Measurements from ENCODE around the gene CSF2RB.

CSF2RB gene

DNA sequence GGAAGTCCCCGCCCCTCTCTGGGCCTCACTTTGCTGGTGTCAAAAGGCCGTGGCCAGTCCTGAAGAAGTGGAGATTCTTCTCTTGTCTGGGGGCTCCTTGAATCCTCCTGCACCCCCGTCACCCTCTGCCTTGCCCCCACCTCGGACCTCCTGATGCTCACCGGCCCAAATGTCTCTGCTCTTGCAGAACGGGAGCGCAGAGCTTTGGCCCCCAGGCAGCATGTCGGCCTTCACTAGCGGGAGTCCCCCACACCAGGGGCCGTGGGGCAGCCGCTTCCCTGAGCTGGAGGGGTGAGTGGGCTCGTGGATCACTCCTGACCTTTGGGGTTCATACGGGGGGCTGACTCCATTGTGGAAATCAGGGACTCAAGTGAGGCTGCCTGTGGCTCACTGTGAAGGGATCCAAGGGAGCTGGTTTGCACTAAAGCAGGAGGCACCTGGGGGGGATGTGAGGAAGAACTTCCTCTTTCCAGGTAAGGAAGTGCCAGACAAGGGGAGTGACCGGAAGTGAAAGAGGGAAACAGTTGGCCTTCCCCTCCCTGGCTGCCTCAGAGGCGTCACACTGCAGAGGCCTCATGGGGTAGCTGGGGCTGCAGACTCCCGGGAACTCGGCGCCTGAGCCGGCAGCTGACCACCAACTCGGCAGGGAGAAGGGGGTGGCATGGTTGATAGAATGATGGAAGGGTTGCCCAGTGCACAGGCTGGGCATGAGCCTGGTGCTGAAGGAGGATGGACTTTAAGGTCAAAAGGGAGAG is 23.1 kb downstream of the CSF2RB start:
- TF ChIP-seq CTCF (IDR thresholded peaks at IDR 0.05; ENCODE audit: low read depth, low read length), result no peak
- no peak for DNase-seq (ENCODE audit: extremely low read depth, low read depth)

DNA sequence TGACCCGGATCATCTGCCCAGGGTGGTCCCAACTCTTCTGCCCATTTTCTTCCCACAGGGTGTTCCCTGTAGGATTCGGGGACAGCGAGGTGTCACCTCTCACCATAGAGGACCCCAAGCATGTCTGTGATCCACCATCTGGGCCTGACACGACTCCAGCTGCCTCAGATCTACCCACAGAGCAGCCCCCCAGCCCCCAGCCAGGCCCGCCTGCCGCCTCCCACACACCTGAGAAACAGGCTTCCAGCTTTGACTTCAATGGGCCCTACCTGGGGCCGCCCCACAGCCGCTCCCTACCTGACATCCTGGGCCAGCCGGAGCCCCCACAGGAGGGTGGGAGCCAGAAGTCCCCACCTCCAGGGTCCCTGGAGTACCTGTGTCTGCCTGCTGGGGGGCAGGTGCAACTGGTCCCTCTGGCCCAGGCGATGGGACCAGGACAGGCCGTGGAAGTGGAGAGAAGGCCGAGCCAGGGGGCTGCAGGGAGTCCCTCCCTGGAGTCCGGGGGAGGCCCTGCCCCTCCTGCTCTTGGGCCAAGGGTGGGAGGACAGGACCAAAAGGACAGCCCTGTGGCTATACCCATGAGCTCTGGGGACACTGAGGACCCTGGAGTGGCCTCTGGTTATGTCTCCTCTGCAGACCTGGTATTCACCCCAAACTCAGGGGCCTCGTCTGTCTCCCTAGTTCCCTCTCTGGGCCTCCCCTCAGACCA is 24.0 kb downstream of the CSF2RB start:
- no peak for TF ChIP-seq CTCF (IDR thresholded peaks at IDR 0.05; ENCODE audit: low read depth, low read length)

DNA sequence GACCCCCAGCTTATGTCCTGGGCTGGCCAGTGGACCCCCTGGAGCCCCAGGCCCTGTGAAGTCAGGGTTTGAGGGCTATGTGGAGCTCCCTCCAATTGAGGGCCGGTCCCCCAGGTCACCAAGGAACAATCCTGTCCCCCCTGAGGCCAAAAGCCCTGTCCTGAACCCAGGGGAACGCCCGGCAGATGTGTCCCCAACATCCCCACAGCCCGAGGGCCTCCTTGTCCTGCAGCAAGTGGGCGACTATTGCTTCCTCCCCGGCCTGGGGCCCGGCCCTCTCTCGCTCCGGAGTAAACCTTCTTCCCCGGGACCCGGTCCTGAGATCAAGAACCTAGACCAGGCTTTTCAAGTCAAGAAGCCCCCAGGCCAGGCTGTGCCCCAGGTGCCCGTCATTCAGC is 24.6 kb downstream of the CSF2RB start:
- DNase-seq (ENCODE audit: extremely low read depth, low read depth), result no peak
- no peak for TF ChIP-seq CTCF (IDR thresholded peaks at IDR 0.05; ENCODE audit: low read depth, low read length)

More for the DNA sequence above, 24.0 kb downstream of the CSF2RB start:
- no peak for DNase-seq (ENCODE audit: extremely low read depth, low read depth)

DNA sequence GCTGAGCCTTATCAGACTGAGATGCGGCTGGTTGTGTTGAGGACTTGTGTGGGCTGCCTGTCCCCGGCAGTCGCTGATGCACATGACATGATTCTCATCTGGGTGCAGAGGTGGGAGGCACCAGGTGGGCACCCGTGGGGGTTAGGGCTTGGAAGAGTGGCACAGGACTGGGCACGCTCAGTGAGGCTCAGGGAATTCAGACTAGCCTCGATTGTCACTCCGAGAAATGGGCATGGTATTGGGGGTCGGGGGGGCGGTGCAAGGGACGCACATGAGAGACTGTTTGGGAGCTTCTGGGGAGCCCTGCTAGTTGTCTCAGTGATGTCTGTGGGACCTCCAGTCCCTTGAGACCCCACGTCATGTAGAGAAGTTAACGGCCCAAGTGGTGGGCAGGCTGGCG is 25.5 kb downstream of the CSF2RB start:
- no peak for TF ChIP-seq CTCF (IDR thresholded peaks at IDR 0.05; ENCODE audit: low read depth, low read length)
- DNase-seq (ENCODE audit: extremely low read depth, low read depth), result no peak

DNA sequence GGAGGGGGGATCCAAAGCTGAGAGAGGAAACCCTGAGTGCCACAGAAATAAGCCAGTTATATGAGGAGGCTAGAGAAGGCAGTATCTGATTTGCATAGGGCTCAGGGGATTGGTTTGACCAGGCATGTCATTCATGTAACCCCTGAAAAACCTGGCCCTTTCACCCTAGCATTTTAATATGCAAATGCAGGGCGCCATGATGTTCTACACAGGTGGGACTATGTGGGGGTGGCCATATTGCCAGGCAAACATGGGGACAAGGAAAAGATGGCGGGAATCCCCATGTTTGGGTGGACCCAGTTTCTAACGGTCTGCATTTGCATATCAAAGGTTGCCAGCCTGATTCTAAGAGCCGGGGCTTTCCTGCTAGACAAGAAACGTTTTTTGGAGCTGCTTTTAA is 27.2 kb downstream of the CSF2RB start:
- no peak for TF ChIP-seq CTCF (IDR thresholded peaks at IDR 0.05; ENCODE audit: low read depth, low read length)
- no peak for DNase-seq (ENCODE audit: extremely low read depth, low read depth)

DNA sequence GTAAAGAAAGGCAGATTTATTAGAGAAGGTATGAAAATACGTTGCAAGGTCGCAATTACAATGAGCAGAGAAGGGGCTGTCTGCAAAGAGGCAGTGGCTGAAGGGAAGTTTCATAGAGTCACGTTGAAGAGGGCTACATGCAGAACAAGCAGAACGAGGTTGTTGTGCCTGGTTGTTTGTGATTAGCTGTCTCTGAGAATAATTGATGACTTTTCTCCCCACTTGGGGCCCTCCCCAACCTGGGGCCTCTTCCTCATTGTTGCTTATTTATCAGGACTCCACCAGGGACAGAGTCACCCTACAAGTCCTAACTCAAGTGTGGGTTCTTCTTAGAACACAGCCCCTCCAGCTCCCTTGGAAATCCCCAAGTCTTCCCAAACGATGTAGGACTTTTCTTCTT is 29.1 kb downstream of the CSF2RB start:
- no peak for TF ChIP-seq CTCF (IDR thresholded peaks at IDR 0.05; ENCODE audit: low read depth, low read length)
- DNase-seq (ENCODE audit: extremely low read depth, low read depth), result no peak

DNA sequence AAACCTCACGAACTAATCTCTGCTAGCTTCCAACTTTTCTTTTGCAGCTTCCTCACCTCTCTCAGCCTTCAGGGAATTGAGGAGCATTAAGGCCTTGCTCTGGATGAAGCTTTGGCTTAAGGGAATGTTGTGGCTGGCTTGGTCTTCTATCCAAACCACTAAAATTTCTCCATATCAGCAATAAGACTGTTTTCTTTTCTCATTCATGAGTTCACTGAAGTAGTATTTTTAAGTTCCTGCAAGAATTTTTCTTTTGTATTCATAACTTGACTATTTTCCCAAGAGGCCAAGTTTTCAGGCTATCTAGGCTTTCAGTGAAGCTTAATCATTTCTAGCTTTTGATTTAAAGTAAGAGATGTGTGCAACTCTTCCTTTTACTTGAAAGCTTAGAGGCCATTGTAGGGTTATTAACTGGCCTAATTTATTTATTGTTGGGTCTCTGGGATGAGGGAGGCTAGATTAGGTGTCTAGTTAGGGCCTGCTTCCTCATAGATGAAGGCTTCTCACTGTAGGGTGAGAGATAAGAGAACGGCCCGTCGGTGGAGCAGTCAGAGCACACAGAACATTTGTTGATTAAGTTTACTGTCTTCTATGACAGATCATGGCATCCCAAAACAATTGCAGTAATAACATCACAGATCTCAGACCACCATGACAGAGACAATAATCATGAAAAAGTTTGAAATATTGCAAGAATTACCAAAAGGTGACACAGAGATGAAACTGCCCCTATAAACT is 33.2 kb downstream of the CSF2RB start:
- TF ChIP-seq CTCF (IDR thresholded peaks at IDR 0.05; ENCODE audit: low read depth, low read length), result no peak
- no peak for DNase-seq (ENCODE audit: extremely low read depth, low read depth)

Measured in AG09319 (cell line).